ENCODE results near the gene PAX7.
"Not testable (repeated sequence)": the region's sequence is repeated elsewhere in the genome, so short reads cannot be mapped to it uniquely, and the experiment has no call there.

The PAX7 gene

DNA sequence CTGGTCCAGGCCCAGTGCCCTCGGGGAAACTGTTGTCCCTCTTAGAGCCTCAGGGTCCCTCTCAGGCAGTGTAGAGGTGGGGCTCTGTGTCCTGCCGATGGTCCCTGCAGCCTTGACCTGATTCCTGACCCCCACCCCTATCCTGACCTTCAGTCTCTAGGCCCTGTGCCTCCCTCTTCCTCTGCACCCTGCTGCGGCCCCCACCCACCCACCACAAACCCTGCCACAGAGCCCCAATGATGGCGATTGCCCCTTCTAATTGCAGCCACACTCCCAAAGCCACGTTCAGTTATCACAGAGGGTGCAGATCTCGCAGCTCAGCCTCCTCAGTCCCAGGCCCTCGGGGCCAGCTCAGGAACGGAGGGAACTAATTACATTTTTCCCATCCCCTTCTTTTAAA, 99.7 kb downstream of the PAX7 start:
- no peak for DNase-seq (ENCODE audit: low spot score)

DNA sequence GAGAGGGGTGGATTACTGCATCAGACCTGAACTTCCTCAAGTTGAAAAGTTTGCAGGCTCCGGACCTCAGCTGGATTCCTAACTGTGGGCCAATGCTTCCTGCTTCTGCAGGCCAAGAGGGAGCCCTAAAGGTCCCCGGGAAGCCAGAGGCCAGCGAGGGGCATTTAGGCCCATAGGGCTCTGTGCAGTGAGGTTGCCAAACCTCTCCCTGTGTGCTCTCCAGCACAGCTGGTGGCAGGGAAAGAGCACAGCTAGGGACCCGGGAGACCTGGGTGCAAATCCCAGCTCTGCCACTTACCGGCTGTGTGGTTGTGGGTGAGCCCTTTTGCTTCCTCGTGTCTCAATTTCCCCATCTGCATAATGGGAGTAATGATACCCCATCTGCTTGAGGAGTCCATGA, 100.5 kb downstream of the PAX7 start:
- DNase-seq (ENCODE audit: low spot score): no peak

DNA sequence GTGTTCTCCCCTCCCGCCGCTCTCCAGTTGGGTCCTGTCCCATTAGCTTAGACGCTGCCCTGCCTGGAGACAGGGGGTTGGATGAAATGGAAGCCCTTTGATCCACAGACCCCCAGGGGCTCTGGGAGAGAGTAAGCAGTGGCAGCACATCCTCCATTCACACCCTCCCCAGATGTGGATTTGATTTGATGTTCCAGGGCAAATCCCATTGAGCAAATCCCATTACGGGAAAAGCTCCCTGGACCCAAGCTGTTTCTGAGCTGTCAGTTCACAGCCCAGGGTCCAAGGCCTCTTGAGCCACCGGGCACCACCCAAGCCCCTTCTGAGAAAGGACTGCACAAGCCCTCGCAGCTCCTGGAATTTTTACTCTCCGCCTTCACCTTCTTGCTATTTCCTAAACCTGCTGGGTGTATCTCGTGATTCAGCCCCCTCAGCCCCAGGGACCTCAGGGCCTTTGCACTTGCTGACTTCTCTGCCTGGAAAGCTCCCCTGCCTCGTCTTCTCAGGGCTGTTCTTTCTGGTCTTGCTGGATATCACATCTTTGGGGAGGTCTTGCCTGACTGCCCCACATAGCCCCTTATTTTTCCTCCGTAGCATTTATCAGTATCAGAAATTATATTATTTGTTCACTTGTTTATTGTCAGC, 101.1 kb downstream of the PAX7 start:
- no peak for DNase-seq (ENCODE audit: low spot score)

DNA sequence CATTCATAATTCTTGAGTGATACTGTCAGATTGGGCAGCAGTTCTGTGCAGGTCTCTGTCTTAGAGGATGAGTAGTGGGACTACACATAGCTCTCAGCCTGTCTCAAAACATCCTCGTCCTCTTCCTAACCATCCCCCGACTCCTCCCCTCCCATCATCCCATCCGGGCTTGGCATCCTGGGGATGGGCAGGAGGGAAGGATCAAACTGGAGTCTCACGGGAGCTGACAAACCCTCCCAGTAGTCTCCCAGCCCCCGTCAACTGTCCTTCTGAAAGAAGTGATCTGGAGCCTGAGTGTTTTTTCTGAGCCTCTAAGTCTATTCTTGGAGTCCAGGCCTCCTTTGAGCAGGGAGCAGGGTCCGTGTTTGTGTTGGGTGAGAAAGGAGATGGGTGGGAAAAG, 102.0 kb downstream of the PAX7 start:
- no peak for DNase-seq (ENCODE audit: low spot score)

DNA sequence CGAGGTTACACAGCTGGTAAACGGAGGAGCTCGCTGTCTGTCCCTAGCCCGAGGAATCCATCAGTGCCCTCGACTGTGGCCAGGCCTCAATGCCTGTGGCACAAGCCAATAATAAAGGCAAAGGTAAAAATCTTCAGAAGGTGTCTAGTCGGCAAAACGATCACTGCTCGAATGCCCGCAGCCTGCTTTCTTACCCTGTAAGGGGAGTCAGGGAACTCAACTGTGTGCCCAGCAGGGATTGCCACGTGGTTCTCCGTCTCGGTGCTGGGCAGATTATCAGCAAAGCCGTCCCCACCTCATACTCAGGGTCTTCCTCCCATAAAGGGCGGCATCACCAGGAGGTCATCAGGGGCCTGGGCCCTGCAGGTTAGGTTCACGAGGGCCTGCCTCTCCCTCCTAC, 103.4 kb downstream of the PAX7 start:
- no peak for DNase-seq (ENCODE audit: low spot score)

DNA sequence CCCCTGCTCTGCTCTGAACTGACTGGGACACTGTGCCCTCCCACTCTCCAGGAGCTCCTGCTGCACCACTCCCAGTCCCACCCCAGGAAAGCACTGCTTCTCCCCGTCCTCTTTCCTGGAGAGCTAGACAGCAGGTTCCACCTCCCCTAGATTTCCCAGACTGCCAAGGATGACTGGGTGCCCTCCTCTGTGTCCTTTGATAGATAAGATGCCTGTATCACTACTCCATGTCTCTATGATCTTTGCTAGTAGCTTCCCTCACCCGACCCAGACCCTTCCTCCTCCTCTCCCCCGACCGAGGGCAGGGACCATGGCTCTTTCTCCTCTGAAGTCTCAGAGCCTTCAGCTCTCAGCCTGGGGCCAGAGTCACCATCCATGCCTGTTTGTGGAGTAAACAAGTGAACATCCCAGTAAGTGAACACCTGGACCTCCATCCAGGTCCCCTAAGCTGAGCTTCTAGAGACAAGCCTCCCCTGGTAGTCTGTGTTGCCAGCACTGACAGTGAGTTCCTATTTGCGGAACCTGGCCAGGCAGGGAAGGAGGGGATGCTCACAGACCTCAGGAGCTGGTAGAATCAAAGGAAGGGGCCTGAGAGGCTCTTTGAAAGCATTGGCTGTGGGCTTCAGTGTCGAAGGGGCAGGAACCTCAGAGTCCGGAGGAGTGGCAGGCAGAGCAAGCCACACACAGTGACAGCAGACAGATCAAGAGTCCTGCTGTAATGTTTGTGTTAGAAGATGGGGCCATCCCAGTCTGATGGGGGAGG, 104.0 kb downstream of the PAX7 start:
- no peak for DNase-seq (ENCODE audit: low spot score)

DNA sequence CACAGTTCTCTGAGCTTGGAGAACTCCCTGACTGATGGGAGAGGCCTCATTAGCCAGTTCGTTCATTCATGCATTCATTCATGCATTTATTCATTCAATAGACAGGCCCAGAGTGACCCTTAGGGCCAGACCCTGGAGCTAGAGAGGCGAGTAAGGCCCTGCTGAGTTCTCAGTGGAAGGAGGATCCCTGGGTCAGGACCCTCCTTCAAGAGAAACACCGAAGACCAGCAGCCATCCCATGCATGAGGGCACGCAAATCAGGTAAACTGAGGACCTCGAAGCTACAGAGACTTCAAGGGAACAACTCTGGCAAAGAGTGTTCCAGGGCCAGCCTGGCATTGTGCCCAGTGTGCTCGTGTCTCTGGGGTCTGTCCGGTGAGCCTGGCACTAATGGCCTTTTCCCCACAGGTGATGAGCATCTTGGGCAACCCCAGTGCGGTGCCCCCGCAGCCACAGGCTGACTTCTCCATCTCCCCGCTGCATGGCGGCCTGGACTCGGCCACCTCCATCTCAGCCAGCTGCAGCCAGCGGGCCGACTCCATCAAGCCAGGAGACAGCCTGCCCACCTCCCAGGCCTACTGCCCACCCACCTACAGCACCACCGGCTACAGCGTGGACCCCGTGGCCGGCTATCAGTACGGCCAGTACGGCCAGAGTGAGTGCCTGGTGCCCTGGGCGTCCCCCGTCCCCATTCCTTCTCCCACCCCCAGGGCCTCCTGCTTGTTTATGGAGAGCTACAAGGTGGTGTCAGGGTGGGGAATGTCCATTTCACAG, 104.8 kb downstream of the PAX7 start:
- no peak for DNase-seq (ENCODE audit: low spot score)

DNA sequence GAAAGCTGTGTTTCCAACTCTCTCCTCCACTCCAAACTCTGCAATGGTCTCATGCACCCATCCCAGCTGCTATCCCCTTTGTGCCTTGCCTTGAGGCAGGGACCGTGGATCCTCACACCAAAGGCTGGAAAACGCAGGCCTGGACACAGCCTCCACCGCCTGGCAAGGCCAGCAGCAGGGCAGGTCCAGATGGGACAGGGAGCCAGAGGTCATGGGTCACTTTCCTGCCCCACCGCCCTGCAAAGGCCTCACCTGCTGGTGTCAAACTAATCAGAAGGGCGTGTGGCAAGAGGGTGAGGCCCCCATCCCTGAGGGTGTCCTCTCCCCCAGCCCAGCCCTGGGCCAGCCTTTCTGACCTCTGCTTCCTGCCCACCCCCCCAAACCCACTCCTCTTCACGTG, 106.3 kb downstream of the PAX7 start:
- no peak for DNase-seq (ENCODE audit: low spot score)

DNA sequence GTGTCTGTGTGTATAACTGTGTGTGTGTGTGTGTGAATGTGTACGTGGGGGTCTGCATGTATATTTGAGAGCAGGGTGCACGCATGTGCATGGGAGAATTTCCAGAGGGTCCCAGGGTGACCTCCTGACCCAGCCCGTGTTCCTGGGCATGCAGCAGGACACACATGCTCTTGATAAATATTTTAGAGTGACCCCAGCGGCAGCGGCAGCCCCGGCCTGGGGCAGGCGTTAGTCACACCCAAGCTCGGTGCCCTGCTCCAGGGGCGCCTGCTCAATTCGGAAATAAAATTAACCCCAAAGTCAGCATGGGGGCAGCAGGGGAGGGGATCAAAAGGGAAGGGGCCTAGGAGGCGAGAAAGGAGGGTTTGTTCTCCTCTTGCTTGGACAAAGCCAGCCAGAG, 107.5 kb downstream of the PAX7 start:
- DNase-seq (ENCODE audit: low spot score): no peak

DNA sequence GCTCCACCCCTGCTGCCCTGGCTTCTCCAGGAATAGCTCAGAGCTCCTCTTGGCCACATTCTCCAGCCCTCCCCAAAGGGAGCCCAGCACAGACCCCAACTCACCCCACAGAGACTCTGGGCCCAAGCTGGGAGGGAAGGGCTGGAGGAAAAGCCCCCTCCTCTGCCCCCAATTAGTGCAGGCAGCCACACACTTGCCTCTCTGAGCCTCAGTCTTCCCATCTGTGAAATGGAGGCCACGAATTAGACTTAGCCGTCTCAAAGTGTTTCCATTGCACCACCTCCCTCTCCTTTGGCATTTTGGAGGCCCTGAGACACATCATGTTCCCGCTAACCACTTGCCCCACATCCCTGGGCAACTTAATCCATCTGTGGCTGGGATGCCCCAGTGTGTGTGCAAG, 108.0 kb downstream of the PAX7 start:
- DNase-seq (ENCODE audit: low spot score): no peak

DNA sequence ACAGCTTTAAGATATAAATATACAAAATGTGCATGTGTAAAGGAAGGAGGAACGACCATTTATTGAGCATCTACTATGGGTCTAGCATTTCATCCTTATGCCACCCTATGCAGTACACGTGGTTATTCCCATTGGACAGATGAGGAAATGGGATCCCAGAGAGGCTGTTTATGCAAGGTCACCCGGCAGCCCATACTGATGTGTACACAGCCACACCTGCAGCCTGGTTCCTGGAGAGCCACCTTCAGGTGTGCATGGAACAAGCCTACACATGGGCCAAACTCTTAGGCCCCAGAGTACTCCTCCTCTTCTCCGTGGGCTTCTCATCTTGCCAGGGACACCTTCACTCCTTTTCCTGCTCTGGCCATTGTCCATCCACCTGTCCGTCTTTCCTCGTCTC, 108.8 kb downstream of the PAX7 start:
- no peak for DNase-seq (ENCODE audit: low spot score)

DNA sequence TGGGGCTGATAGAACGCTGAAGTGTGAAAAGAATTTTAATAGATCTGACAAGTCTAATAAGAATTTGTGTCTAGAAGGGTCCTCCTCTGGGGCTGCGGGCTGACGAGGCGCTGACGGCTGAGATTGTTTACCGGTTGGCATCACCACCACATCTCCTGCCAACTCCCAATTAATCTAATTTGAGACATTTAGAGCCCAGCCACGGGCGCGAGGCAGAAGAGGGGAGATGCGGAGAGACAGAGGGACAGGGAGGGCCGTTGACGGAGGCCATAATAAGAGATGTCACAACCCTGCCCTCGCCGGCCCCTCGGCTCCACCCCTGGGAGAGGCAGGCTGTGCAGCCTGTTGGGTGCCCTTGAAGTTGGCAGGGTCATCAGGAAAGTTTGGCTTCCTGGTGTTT, 109.3 kb downstream of the PAX7 start:
- DNase-seq (ENCODE audit: low spot score): no peak

DNA sequence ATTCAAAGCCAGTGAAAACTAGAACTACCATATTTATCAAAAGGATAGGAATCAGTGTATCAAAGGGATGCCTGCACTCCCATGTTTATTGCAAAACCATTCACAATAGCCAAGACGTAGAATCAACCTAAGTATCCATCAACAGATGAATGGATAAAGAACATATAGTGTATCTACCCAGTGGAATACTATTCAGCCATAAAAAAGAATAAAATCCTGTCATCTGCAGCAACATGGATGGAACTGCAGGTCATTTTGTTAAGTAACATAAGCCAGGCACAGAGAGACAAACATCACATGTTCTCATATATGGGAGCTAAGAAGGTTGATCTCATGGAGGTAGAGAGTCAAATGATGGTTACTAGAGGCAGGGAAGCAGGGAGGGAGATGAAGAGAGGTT, 110.0 kb downstream of the PAX7 start:
- DNase-seq (ENCODE audit: low spot score): no peak

DNA sequence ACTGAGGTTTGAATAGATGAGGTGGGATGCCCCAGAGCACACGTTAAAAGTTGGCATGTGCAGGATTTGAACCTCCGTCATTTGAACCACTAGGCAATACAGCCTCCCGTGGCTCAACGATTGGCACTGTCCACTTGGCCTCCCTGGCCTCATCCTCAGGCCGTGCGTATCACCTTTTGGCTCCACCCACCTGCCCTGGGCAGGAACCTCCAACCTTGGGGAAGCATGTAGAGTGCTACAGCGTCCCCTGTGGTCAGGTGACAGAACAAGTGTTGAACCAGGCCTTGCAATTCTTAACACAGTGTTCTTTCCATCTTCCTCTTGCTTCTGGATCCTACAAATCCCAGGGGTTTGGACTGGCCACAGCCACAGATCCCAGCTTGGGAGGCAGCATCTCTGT, 112.6 kb downstream of the PAX7 start:
- no peak for DNase-seq (ENCODE audit: low spot score)

DNA sequence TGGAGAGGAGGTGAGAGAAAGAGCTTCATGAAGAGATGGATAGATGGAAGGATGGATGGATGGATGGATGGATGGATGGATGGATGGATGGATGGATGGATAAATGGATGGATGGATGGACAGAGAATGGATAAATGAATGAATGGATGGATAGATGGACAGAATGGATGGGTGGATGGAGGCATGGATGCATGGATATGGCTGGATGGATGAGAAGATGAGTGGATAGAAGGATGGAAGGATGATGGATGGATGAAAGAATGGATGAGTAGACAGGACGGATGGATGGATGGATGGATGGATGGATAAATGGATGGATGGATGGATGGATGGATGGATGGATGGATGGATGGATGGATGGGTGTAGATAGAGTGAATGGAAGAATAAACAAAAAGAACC, 113.7 kb downstream of the PAX7 start:
- DNase-seq (ENCODE audit: low spot score): not testable (repeated sequence)

DNA sequence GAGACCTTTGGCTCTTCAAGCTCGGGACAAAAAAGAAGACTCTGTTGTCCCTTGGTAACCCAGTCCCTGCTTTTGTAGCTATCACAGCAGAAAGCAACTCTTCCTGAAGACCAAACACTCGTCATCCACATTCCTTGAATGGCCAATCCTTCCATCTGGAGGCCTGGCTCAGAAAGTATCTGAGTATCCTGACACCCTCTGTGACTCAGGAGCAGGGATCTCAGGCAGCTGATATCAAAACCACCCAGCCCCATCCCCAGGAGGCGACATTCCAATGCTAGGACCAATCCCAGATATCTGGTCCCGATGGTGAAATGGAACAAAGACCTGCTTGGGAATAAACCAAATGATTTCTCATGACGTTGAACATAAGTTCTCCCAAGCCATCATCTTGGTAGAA, 116.3 kb downstream of the PAX7 start:
- no peak for DNase-seq (ENCODE audit: low spot score)

DNA sequence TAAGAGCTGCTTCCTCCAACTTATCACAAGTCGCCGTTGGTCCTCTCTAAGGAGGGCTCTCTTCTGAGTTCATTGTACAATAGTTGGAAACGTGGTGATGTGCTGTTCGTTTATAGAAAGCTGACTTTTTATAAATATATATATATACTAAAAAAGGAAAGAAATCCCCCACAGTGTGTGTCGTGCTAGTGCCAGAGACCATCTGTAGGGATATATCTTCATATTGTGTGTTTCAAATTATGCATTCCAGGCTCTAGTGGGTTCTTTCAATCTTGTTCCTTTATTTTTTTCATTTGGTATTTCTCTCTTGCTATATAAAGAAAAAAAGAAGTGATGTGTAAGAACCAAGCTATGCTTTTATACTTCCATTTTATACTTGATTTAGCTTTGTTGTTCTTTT, 117.0 kb downstream of the PAX7 start:
- DNase-seq (ENCODE audit: low spot score): no peak

DNA sequence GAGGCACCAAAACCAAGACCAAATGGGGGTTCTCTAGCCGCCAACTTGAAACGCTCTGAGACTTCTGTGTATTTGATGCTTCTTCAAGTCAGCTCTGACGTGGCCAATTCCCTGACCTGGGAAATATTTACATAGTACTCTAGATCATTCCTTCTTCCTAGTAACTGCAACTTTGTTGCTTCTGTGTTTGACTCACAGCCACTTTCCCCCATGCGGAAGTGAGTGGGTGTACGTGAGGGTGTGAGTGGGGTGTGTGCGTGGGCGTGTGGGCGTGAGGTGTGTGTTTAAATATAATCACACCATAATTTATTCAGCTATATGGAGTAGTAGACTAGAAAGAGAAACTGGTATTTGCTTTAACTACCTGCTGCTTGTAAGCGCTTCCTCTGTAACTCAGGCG, 117.8 kb downstream of the PAX7 start:
- no peak for DNase-seq (ENCODE audit: low spot score)

DNA sequence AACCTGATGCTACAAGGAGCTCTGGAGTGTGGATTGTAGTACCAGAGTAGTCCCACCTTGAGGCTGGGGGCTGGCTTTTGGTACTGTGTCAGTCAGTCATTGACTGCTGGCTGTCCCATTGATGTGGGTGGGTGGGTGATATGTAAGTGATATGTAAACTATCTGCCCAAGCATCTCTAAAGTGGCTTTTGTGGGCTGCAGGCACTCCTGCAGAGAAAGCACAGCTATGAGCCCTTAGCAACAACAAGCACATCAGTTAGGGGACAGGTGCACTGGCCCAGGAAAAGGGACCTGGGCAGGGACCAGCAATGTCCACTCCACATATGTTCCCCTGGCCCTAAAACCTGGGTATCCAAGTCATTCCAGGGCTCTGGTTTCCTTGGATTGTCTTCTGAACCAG, 118.9 kb downstream of the PAX7 start:
- no peak for DNase-seq (ENCODE audit: low spot score)

DNA sequence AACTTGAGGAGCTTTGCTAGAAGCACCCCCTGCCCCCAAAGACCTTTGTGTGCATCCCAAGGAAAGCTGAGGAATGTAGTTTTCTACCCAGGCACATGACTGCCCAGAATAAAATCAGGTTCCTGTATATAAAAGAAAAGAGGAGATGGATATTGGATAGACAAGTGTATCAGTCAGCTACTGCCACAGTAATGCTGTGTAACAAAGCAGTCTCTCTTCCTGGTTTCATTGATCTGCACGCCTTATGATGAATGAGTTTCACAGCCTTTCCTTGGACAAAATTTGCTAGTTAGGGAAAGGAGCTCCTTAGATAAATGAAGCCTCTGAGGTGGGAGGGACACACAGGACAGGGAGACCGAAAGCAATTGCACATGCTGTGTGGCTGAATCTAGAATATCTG, 120.0 kb downstream of the PAX7 start:
- no peak for DNase-seq (ENCODE audit: low spot score)

DNA sequence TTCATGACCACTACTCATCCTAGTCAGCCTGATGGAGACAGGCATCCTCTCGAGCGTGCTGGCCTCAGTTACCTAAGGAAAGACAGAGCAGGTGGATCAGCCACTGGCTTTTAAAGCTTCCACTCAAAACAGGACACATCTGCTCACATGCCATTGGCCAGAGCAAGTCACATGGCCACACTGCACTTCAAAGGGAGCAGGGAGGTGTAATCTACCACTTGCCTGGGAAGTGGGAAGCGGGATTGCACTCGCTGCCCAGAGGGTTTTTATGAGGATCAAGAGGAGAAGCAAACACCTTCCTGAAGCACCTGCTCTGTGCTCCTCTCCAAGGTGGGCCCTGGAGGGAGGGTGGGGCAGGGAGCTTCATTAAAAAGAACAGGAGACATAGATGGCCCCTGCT, 120.8 kb downstream of the PAX7 start:
- DNase-seq (ENCODE audit: low spot score): no peak

DNA sequence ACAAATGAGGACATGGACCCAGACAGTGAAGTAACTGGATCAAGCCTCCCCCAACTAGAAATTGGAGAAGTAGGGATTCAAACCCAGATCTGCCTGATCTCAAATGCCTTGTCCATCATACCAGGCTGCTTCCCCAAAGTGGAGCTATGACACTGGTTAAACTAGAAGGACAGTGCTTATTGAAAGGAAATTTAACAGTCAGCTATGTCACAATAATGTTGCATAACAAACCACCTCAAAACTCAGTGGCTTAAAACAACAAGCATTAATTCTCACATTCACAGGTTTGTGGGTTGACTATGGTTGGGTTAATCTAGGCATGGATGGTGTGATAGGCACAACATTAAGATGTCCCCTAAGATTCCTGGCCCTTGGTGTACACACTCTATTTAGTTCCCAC, 121.8 kb downstream of the PAX7 start:
- no peak for DNase-seq (ENCODE audit: low spot score)

DNA sequence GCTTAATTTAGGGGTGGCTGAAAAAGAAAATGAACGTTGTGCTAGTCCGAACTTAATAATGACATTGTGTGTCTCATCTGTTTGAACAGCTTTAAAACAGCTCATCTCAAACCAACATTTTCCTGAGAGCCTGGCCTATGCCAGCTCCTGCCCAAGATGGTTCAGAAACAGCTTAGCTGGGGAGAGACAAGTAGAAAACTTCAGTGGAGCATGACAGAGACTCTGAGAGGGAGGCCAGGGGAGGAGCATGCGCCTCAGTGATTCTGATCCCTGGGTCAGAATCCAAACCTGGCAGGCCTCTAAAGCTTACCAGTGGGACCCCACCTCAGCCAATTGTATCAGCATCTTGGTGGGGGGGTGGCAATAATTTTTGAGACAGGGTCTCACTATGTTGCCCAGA, 129.5 kb downstream of the PAX7 start:
- no peak for DNase-seq (ENCODE audit: low spot score)

All from CD4-positive, alpha-beta T cell treated with Interleukin-2 at 100 ng/mL for 4 hours (primary cell).